HepG2 (cell line): ENCODE measurements around the gene MAP2K6. TPM values are rescaled to one million over a fixed set of nuclear protein-coding genes. Genes with fewer than 3 reads are reported as not detected.

Experiments used
- BHLHE40 ChIP-seq: IDR thresholded peaks from 2 replicates; pipeline ENCODE4 v1.6.1; 2011; ENCODE audit warnings: low read length, improper control_type of control experiment
- CEBPG ChIP-seq: IDR thresholded peaks from 2 replicates; pipeline ENCODE4 v1.6.1; 2016
- FOXA3 ChIP-seq: IDR thresholded peaks from 2 replicates; pipeline ENCODE4 v1.6.1; 2016; ENCODE audit warnings: missing genetic modification reagents, missing compliant biosample characterization
- KDM5B ChIP-seq: sonication (generic); formaldehyde crosslinking; IDR thresholded peaks from 2 replicates; pipeline ENCODE4 v1.4.0; 2020; ENCODE audit warnings: missing genetic modification reagents, mild to moderate bottlenecking, borderline replicate concordance
- KLF15 ChIP-seq: sonication (generic); formaldehyde crosslinking; IDR thresholded peaks from 2 replicates; pipeline ENCODE4 v1.8.1; 2023; ENCODE audit warnings: borderline replicate concordance, mild to moderate bottlenecking, inconsistent platforms, missing genetic modification reagents, mixed read lengths
- MTA1 ChIP-seq: sonication (generic); formaldehyde crosslinking; IDR thresholded peaks from 2 replicates; pipeline ENCODE4 v1.4.0; 2020; ENCODE audit warnings: missing genetic modification reagents, mild to moderate bottlenecking, borderline replicate concordance
- MYNN ChIP-seq: sonication (generic); formaldehyde crosslinking; IDR thresholded peaks from 2 replicates; pipeline ENCODE4 v1.4.0; 2020; ENCODE audit warnings: mild to moderate bottlenecking, low read depth, missing genetic modification reagents
- PAWR ChIP-seq: sonication (generic); formaldehyde crosslinking; IDR thresholded peaks from 2 replicates; pipeline ENCODE4 v1.4.0; 2020; ENCODE audit warnings: missing genetic modification reagents, mild to moderate bottlenecking, borderline replicate concordance
- SOX6 ChIP-seq, 2 experiments: fragments of 450-650 bp in 1 of 2; sonication (generic) in 1 of 2; formaldehyde crosslinking in 1 of 2; IDR thresholded peaks; 2 replicates each; pipeline versions ENCODE4 v1.4.0 to v1.6.1; 2017 to 2020; ENCODE audit warnings: antibody characterized with exemption in 1 of 2, mild to moderate bottlenecking in 1 of 2, missing genetic modification reagents in 1 of 2
- TARDBP ChIP-seq: sonication (generic); formaldehyde crosslinking; IDR thresholded peaks from 2 replicates; pipeline ENCODE4 v1.8.0; 2022; ENCODE audit warnings: mild to moderate bottlenecking, missing genetic modification reagents
- TERF1 ChIP-seq: sonication (generic); formaldehyde crosslinking; IDR thresholded peaks from 2 replicates; pipeline ENCODE4 v1.8.0; 2022; ENCODE audit warnings: mild to moderate bottlenecking, missing genetic modification reagents, moderate library complexity
- ZBTB1 ChIP-seq: sonication (generic); formaldehyde crosslinking; IDR thresholded peaks from 2 replicates; pipeline ENCODE4 v1.4.0; 2020; ENCODE audit warnings: missing genetic modification reagents, borderline replicate concordance
- ZFYVE20 ChIP-seq: sonication (generic); formaldehyde crosslinking; IDR thresholded peaks from 2 replicates; pipeline ENCODE4 v1.8.0; 2023; ENCODE audit warnings: low read depth, mild to moderate bottlenecking, moderate library complexity, missing genetic modification reagents, borderline replicate concordance
- ZHX1 ChIP-seq: sonication (generic); formaldehyde crosslinking; IDR thresholded peaks from 2 replicates; pipeline ENCODE4 v1.8.1; 2022; ENCODE audit warnings: low read depth, mild to moderate bottlenecking, missing genetic modification reagents
- ZNF513 ChIP-seq: sonication (generic); formaldehyde crosslinking; conservative IDR thresholded peaks from 2 replicates; pipeline ENCODE4 v1.5.0; 2020; ENCODE audit warnings: missing genetic modification reagents
- ZNF598 ChIP-seq: sonication (generic); formaldehyde crosslinking; IDR thresholded peaks from 2 replicates; pipeline ENCODE4 v1.5.1; 2020; ENCODE audit warnings: mild to moderate bottlenecking, missing genetic modification reagents, borderline replicate concordance
- ZNF883 ChIP-seq: sonication (generic); formaldehyde crosslinking; IDR thresholded peaks from 2 replicates; pipeline ENCODE4 v1.5.1; 2020; ENCODE audit warnings: mild to moderate bottlenecking, missing genetic modification reagents; ENCODE audit errors: not compliant biosample characterization
- ZSCAN20 ChIP-seq: sonication (generic); formaldehyde crosslinking; IDR thresholded peaks from 2 replicates; pipeline ENCODE4 v1.4.0; 2020; ENCODE audit warnings: missing genetic modification reagents, mild to moderate bottlenecking, borderline replicate concordance
- ZSCAN25 ChIP-seq: sonication (generic); formaldehyde crosslinking; IDR thresholded peaks from 2 replicates; pipeline ENCODE4 v1.8.0; 2022; ENCODE audit warnings: mild to moderate bottlenecking, missing genetic modification reagents
- polyA plus RNA-seq, 8 experiments: library from polyadenylated mRNA; depleted of rRNA in 3 of 8; stranded (reverse) in 7 of 8; unstranded in 1 of 8; fragments of >200 nt; fragmentation: Illumina TruSeq in 4 of 8; extraction: Trizol in 4 of 8; gene quantifications; 2 replicates each; pipeline versions ENCODE4 v1.2.1 to v1.2.3, GENCODE V29; 2011 to 2016; ENCODE audit warnings: low read depth in 4 of 8, missing spikeins in 1 of 8, mixed read lengths in 1 of 8; ENCODE audit not compliant: insufficient read depth in 1 of 8
- total RNA-seq, 5 experiments: library from RNA; depleted of rRNA; stranded (reverse); fragments of >200 nt; fragmentation: Illumina TruSeq; extraction: Trizol; gene quantifications; 2 replicates each; pipeline ENCODE4 v1.2.3, GENCODE V29; 2016; ENCODE audit warnings: low read depth in 1 of 5
- TF ChIP-seq, protein P1 (sequence below): IDR thresholded peaks from 2 replicates; pipeline ENCODE4 v1.6.1; 2018; ENCODE audit warnings: missing genetic modification reagents, mild to moderate bottlenecking, missing compliant biosample characterization
- TF ChIP-seq, protein P2 (sequence below): IDR thresholded peaks from 2 replicates; pipeline ENCODE4 v1.6.1; 2012; ENCODE audit warnings: inconsistent platforms

Gene MAP2K6
- total and polyA plus RNA-seq, 2 of the 13 experiments (the other 11 are each of a cell fraction or from before 2014, with no cell fraction given), result 5.1 to 33.6 TPM

DNA sequence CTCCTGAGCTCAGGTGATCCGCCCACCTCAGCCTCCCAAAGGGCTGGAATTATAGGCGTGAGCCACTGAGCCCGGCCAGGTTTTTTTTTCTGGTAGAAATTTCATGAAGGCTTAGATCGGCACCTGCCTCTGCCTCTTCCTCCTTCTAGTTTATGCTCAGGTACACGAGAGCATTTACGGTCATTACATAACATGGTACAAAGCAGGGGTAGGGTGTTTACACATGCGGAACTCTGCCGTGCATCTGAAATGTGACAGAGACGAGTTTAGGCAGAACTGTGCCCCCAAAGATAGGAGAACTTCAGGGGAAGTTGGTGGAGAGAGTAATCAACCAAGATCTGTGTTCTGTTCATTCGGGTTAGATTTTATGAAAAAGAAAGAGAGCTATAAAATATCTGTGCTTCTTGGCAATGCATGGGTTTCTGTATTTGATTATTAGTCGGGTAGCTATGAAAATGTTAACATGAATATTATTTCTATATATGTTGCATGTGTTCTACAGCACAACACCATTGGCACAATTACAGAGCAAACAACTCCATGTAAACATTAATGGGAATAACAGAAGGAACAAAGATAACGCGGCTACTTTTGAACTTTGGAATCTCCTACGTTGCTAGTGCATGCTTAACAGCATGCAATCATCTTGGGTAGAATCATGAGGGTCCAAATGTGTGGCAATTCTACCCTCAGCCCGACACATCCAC lies 23.5 kb upstream of the MAP2K6 start (continued):
- no peak for TF ChIP-seq TERF1
- no peak for TF ChIP-seq PAWR (CRISPR knock-in tag)
- no peak for TF ChIP-seq MTA1 (CRISPR knock-in tag)
- no peak for TF ChIP-seq TARDBP (CRISPR knock-in tag)
- TF ChIP-seq, protein P1, sequence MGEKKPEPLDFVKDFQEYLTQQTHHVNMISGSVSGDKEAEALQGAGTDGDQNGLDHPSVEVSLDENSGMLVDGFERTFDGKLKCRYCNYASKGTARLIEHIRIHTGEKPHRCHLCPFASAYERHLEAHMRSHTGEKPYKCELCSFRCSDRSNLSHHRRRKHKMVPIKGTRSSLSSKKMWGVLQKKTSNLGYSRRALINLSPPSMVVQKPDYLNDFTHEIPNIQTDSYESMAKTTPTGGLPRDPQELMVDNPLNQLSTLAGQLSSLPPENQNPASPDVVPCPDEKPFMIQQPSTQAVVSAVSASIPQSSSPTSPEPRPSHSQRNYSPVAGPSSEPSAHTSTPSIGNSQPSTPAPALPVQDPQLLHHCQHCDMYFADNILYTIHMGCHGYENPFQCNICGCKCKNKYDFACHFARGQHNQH, result no peak
- TF ChIP-seq FOXA3 (CRISPR knock-in tag), result peak; percentile 51; the same call in 1 of the 2 replicates
- TF ChIP-seq ZHX1, result no peak
- peak; percentile 47; the same call in 1 of the 2 replicates for TF ChIP-seq ZSCAN25 (CRISPR knock-in tag)
- no peak for TF ChIP-seq ZSCAN20
- no peak for TF ChIP-seq KDM5B
- no peak for TF ChIP-seq SOX6 (IDR thresholded peaks at IDR 0.05)
- peak; percentile 66; the same call in 1 of the 2 replicates for TF ChIP-seq SOX6 (CRISPR knock-in tag; IDR thresholded peaks at IDR 0.05)
- no peak for TF ChIP-seq ZNF883 (CRISPR knock-in tag)
- TF ChIP-seq MYNN (CRISPR knock-in tag), result no peak
- TF ChIP-seq ZFYVE20 (CRISPR knock-in tag), result no peak
- no peak for TF ChIP-seq ZNF513 (CRISPR knock-in tag)
- peak; percentile 54 for TF ChIP-seq CEBPG (CRISPR knock-in tag)
- no peak for TF ChIP-seq ZBTB1 (CRISPR knock-in tag)
- no peak for TF ChIP-seq KLF15
- TF ChIP-seq ZNF598 (CRISPR knock-in tag), result no peak
- TF ChIP-seq, protein P2, sequence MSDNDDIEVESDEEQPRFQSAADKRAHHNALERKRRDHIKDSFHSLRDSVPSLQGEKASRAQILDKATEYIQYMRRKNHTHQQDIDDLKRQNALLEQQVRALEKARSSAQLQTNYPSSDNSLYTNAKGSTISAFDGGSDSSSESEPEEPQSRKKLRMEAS, result peak; percentile 25; the same call in 1 of the 2 replicates
- no peak for TF ChIP-seq BHLHE40
